IPS-18c (cell line): Measurements from ENCODE around the gene IL1RAPL2.
"Not testable (repeated sequence)": the region's sequence is repeated elsewhere in the genome, so short reads cannot be mapped to it uniquely, and the experiment has no call there.

Experiments
- H3K4me3 ChIP-seq: 2 replicates; pipeline ENCODE4 v1.7.0; 2013; ENCODE audit warnings: low read depth, mild to moderate bottlenecking, low read length, moderate library complexity; ENCODE audit not compliant: insufficient read depth
- H3K9me3 ChIP-seq: one replicate; pipeline ENCODE4 v1.6.1; 2013; ENCODE audit warnings: mild to moderate bottlenecking, low read length, moderate library complexity; ENCODE audit not compliant: control insufficient read depth, insufficient read depth

IL1RAPL2 gene

GRCh38 chrX:105167233-105167632 lies 601.2 kb downstream of the IL1RAPL2 start:
- Histone ChIP-seq H3K9me3 (no peaks in the 10 kb centered on the region), H3K4me3 (no peak overlapping the region)

DNA sequence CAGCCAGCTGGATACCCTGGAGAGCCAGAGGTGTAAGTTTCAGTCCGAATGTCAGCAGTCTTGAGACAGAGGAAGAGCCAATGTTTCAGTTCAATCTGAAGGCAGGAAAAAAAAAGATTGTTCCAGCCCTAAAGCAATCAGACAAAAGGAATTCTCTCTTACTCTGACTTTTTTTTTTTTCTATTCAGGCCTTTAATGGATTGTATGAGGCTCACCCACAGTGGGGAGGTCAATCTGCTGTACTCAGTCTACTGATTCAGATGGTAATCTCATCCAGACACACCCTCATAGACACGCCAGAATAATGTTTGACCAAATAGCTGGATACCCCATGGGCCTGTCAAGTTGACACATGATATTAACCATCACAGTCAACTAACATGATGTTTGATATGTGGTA lies 602.6 kb downstream of the IL1RAPL2 start:
- Histone ChIP-seq H3K9me3 (no peaks in the 10 kb centered on the region), H3K4me3 (no peak overlapping the region)

DNA sequence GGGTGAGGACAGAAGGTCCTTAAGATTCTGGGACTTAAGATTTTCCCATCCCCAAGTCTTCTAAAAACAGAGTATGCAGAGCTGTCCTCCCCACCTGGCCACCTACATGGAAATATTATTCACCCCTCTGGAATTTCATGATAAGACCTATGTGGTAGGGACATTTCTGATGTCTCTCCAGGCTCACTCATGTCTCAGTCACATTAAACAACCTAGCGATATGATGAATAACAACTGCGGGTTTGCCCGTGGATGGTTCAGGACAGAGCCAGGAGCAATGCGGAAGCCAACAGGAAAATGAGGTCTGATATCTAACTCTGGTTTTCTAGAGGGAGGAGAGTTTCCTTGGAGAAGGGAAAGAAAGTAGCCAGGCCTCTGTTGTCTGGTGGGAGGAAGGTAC lies 607.1 kb downstream of the IL1RAPL2 start:
- Histone ChIP-seq H3K4me3 (no peak overlapping the region), H3K9me3 (peaks cover 2% of the 10 kb centered on the region)

GRCh38 chrX:105179644-105180043 lies 613.6 kb downstream of the IL1RAPL2 start:
- Histone ChIP-seq H3K9me3 (no peaks in the 10 kb centered on the region), H3K4me3 (no peak overlapping the region)

GRCh38 chrX:105189093-105189492 lies 623.1 kb downstream of the IL1RAPL2 start:
- Histone ChIP-seq H3K9me3 (no peaks in the 10 kb centered on the region), H3K4me3 (no peak overlapping the region)

GRCh38 chrX:105190252-105190853 lies 624.4 kb downstream of the IL1RAPL2 start:
- H3K4me3 ChIP-seq = no peak overlapping the region

DNA sequence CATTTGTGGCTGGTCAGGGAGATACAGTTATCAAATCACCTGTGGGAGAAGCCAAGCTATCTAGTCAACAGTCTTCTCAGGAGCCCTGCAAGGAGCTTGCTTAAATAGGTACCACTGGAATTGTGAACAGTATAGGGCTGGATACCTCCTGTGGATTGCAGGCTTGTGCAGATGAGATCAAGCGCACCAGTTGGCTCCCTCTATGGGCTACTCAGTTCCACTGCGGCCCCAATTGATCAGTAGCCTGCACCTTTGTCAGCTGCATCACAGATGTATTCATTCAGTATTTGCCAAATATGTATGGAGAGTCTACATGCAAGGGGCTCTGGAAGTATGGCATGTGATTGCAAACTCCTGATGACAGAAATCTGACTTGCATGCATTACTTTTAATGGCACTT lies 625.9 kb downstream of the IL1RAPL2 start:
- Histone ChIP-seq H3K9me3 (no peaks in the 10 kb centered on the region), H3K4me3 (no peak overlapping the region)

More at GRCh38 chrX:105190252-105190853, 624.4 kb downstream of the IL1RAPL2 start:
- H3K9me3 ChIP-seq = no peaks in the 10 kb centered on the region

- Histone ChIP-seq H3K9me3 (no peaks in the 10 kb centered on the region), H3K4me3 (no peak overlapping the region)
These were observed 643.4 kb downstream of the IL1RAPL2 start for GRCh38 chrX:105209406-105209805.

GRCh38 chrX:105210258-105210657 lies 644.3 kb downstream of the IL1RAPL2 start:
- H3K9me3 ChIP-seq = no peaks in the 10 kb centered on the region

GRCh38 chrX:105211066-105211575 lies 645.1 kb downstream of the IL1RAPL2 start:
- H3K4me3 ChIP-seq = no peak overlapping the region
- peaks cover 2% of the 10 kb centered on the region for H3K9me3 ChIP-seq

More at GRCh38 chrX:105210258-105210657, 644.3 kb downstream of the IL1RAPL2 start:
- H3K4me3 ChIP-seq = no peak overlapping the region

GRCh38 chrX:105219454-105220401 lies 653.7 kb downstream of the IL1RAPL2 start:
- H3K4me3 ChIP-seq = no peak overlapping the region
- H3K9me3 ChIP-seq = peaks cover 4% of the 10 kb centered on the region

DNA sequence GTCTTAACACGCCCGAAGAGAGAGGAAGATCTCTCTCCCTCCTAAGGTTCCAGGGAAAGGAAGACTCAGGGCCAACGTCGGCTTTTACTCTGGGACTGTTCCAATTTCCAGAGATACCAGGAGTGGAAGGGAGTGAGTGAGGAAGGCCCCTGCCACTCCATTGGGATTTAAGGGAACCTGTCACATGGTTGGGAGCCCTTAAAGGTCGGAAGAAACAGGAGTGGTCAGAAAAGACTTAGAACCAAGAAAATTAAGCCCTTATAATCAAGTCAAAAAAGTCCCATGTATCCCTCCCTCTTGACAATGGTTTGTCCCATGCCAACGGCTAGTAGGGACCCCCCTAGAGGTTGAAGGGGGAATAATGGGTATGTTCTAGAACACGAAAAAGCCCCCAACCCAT lies 654.6 kb downstream of the IL1RAPL2 start, which contains the start of gene TEX13A:
TEX13A (minus strand) TSS at position 59 of the 400 bp plus-strand sequence. CDS start 297 bp downstream, outside the sequence.
- Histone ChIP-seq H3K9me3 (peaks cover 4% of the 10 kb centered on the region), H3K4me3 (no peak within 1 kb of the TSS)

DNA sequence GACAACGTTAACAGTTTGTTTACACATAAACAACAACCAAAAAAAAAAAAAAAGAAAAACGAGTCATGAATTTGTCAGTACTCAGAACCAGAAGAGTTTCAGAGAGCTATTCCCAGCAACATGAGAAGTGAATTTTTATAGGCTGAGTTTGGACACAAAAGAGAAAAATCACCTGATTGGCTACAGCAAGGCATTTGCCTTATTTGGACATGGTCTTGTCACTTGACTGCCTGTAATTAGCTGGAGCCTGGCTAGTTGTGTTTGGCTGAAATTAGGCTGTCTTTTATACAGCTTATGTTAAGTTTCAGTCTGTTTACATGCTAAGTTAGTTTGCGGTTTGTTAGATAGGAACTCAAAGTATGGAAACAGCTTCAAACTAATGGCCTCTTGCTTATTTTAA lies 655.4 kb downstream of the IL1RAPL2 start:
- Histone ChIP-seq H3K9me3 (peaks cover 2% of the 10 kb centered on the region), H3K4me3 (no peak overlapping the region)

- no peaks in the 10 kb centered on the region for H3K9me3 ChIP-seq
- H3K4me3 ChIP-seq = no peak overlapping the region
These were observed 660.5 kb downstream of the IL1RAPL2 start for GRCh38 chrX:105226499-105226898.

DNA sequence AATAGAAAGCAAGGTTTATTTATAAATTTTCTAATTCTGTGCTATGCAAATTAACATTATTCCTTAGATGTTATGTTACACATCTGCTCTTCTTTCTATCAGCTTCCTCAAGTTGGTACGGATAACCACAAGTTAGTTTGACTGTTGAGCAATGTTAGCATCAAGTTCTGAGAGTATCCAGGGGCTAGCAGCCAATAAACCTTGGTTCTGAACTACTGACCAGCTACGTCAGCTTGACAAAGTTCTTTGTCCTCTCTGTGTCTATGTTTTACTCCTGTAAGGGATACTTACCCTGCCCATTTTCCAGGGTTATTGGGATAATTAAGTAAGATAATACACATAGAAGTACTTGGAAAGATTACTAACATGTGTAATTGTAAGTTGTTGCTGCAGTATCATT lies 662.6 kb downstream of the IL1RAPL2 start:
- H3K4me3 ChIP-seq = no peak overlapping the region
- H3K9me3 ChIP-seq = no peaks in the 10 kb centered on the region

DNA sequence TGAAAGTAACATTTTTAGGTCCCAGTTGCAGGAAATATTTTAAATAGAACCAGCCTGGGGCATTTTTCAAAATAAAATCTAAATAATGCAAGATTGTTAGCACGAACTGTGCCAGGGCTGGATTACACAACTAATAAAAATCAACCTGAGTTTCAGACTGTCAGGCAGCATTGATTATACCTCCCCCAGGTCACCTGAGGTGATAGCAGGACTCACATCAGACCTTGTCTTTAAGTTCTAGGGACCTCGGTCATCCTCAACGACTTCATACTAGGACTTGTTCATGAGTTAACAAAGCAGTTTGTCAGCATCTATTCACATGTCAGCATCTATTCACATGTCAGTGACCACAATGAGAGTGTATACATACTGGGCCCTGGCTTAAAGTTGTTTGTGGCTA lies 663.1 kb downstream of the IL1RAPL2 start:
- no peaks in the 10 kb centered on the region for H3K9me3 ChIP-seq
- H3K4me3 ChIP-seq = no peak overlapping the region

DNA sequence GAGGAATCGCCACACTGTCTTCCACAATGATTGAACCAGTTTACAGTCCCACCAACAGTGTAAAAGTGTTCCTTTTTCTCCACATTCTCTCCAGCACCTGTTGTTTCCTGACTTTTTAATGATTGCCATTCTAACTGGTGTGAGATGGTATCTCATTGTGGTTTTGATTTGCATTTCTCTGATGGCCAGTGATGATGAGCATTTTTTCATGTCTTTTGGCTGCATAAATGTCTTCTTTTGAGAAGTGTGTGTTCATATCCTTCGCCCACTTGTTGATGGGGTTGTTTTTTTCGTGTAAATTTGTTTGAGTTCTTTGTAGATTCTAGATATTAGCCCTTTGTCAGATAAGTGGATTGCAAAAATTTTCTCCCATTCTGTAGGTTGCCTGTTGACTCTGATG lies 671.4 kb downstream of the IL1RAPL2 start:
- H3K4me3 ChIP-seq, H3K9me3 ChIP-seq: not testable (repeated sequence)

GRCh38 chrX:105241056-105241455 lies 675.1 kb downstream of the IL1RAPL2 start:
- Histone ChIP-seq H3K4me3 (no peak overlapping the region), H3K9me3 (no peaks in the 10 kb centered on the region)
